Right cardiac atrium (tissue), 5 donors: ENCODE data around the gene SHROOM3. TPM values are rescaled to one million over a fixed set of nuclear protein-coding genes. Genes with fewer than 3 reads are reported as not detected.

Source experiments
- ATAC-seq, 2 donors: fragments of 200-7000 bp; cut with Tn5 transposase; one replicate each; pipeline versions ENCODE4 v1.8.0 to v1.9.1; 2020; ENCODE audit warnings: moderate library complexity in 2 of 2, mild to moderate bottlenecking in 1 of 2
- DNase-seq, 3 donors: peaks; one replicate each; pipeline ENCODE4 v3.0.0-alpha.2; 2020
- H3K27ac ChIP-seq: one replicate; pipeline ENCODE4 v1.5.1; 2013; ENCODE audit warnings: mild to moderate bottlenecking, low read length, control low read depth, moderate library complexity
- H3K27me3 ChIP-seq: one replicate; pipeline ENCODE4 v1.6.1; 2013; ENCODE audit not compliant: control insufficient read depth, insufficient read depth
- H3K4me1 ChIP-seq: one replicate; pipeline ENCODE4 v1.6.1; 2013; ENCODE audit warnings: low read length; ENCODE audit not compliant: control insufficient read depth, insufficient read depth
- H3K4me3 ChIP-seq: one replicate; pipeline ENCODE4 v1.5.1; 2013; ENCODE audit warnings: low read length, control low read depth
- H3K9me3 ChIP-seq: one replicate; pipeline ENCODE4 v1.6.1; 2013; ENCODE audit warnings: low read length; ENCODE audit not compliant: control insufficient read depth
- WGBS: extraction: QIAGEN DNeasy Blood & Tissue Kit; methylation state at CpG from one replicate; pipeline ENCODE4 v1.1.7; 2013; 5-methylcytosine and 5-hydroxymethylcytosine counted together
- intact Hi-C, 4 donors: fragments of 100-400 bp; cut with DNase I; formaldehyde crosslinking; loops; one replicate each; pipeline versions ENCODE4 v1.11.0 to v1.14.0; 2022 to 2023
- polyA plus RNA-seq: library from polyadenylated mRNA; stranded (reverse); fragments of 200-250 nt; gene quantifications from one replicate; pipeline ENCODE4 v1.2.3, GENCODE V29; 2013
- total RNA-seq, 4 donors: library from RNA; stranded (reverse); fragmentation: NEBNext Ultra II Directional; extraction: Animal tissue kit (Norgen Biotek cat#: 25700); gene quantifications; one replicate each; pipeline ENCODE4 v1.2.1, GENCODE V29; 2021
- donor health status: healthy with polysubstance abuse.
- donor health status: DM: no; HTN: yes; CAD: no.
- donor health status: DM: no; HTN: no; CAD: no.
- donor health status: DM: no; HTN: yes; CAD: no; lungs with severe emphysema.
- donor health status: DM: yes; HTN: yes; CAD: no.

The SHROOM3 gene
- total and polyA plus RNA-seq, 5 donors: 4.6 to 11.8 (median 10.9) TPM

GRCh38 chr4:76539979-76540378 lies 105.0 kb downstream of the SHROOM3 start:
- no peak for DNase-seq
- intact Hi-C loops: no loop called here
- WGBS: 76% methylated on average over 6 of the region's 6 CpGs
- peaks cover 6% of the 10 kb centered on the region for H3K4me1 ChIP-seq
- no peak overlapping the region for H3K4me3 ChIP-seq
- no peaks in the 10 kb centered on the region for H3K27me3 ChIP-seq
- H3K27ac ChIP-seq: no peak overlapping the region
- H3K9me3 ChIP-seq: no peaks in the 10 kb centered on the region
- no peak for ATAC-seq

- no peak for DNase-seq
- no peak for ATAC-seq
- intact Hi-C loops: no loop called here
- WGBS: 70% methylated on average over 2 of the region's 2 CpGs
- peaks cover 6% of the 10 kb centered on the region for H3K4me1 ChIP-seq
- H3K4me3 ChIP-seq: no peak overlapping the region
- H3K27ac ChIP-seq: no peak overlapping the region
- H3K27me3 ChIP-seq: no peaks in the 10 kb centered on the region
- H3K9me3 ChIP-seq: no peaks in the 10 kb centered on the region
Observed at GRCh38 chr4:76540486-76540885, 105.5 kb downstream of the SHROOM3 start.

DNA sequence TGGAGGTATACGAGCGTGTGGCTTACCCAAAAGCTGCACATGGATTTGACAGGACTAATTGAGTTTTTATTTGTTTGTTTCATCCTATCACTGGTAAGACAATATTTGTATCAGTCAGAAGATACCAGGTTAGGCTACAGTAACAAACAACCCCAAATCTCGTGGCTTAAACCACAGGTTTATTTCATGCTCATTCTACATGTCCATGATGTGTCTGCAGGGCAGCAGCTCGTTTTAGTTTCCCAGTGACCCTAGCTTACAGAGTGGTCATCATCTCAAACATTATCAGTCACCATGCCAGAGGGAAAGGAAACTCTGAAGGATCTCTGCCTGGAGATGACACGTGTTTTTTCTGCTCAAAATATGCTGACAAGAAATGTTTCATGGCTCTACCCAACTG lies 108.3 kb downstream of the SHROOM3 start:
- no peak for ATAC-seq

DNA sequence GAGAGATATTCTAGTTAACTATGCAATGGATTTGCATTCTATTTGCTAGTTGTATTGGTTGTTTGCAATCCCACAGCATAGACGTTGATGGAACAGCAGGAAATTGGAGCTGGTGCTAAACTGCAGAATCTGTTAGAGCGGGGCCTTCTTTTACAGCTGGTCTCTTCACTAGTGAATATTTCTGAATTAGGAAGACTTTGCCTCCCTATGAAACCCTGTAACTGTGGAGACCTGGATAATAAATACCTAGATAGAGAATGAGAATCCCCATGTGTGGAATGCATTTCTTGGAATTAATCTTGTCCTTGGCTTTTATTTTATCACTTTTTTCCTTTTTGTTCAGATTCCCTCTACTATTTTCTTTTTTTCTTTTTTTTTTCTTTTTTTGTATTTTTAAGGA lies 109.7 kb downstream of the SHROOM3 start:
- H3K4me3 ChIP-seq: no peak overlapping the region
- H3K27me3 ChIP-seq: no peaks in the 10 kb centered on the region
- no peaks in the 10 kb centered on the region for H3K9me3 ChIP-seq
- peaks cover 4% of the 10 kb centered on the region for H3K4me1 ChIP-seq
- ATAC-seq (no peak), DNase-seq (no peak)
- no peak overlapping the region for H3K27ac ChIP-seq
- WGBS: 89% methylated on average over 2 of the region's 2 CpGs
- intact Hi-C loops: no loop called here

More for the DNA sequence above, 108.3 kb downstream of the SHROOM3 start:
- no peaks in the 10 kb centered on the region for H3K27me3 ChIP-seq
- H3K27ac ChIP-seq: no peak overlapping the region
- DNase-seq: no peak
- intact Hi-C loops: no loop called here
- H3K4me1 ChIP-seq: peaks cover 6% of the 10 kb centered on the region
- H3K9me3 ChIP-seq: no peaks in the 10 kb centered on the region
- H3K4me3 ChIP-seq: no peak overlapping the region
- 86% methylated on average over 5 of the region's 5 CpGs for WGBS

GRCh38 chr4:76545226-76545884 lies 110.3 kb downstream of the SHROOM3 start:
- Histone ChIP-seq H3K4me1 (no peaks in the 10 kb centered on the region), H3K4me3 (no peak overlapping the region), H3K27ac (no peak overlapping the region), H3K27me3 (no peaks in the 10 kb centered on the region), H3K9me3 (no peaks in the 10 kb centered on the region)
- WGBS: 87% methylated on average over 6 of the region's 6 CpGs
- intact Hi-C loops: no loop called here
- DNase-seq (no peak), ATAC-seq (no peak)

DNA sequence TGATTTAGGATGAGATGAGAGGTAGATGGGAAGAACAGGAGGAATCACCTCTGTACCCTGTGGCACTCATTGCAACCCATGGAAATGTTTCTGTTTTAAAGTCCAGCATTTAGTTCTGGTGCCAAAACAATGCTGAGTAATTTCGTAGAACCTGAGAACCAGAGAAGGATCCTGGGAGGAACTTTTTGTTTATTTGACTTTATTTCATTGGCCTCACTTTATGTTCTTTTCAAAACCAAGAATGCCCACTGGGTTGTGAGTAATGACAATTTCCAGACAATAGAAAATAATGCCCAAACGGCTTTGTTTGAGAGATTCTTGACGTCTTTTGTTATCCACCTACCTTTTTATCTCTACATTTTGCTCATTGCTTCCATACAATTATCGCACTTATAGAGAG lies 111.3 kb downstream of the SHROOM3 start:
- Histone ChIP-seq H3K27ac (no peak overlapping the region), H3K27me3 (no peaks in the 10 kb centered on the region), H3K9me3 (no peaks in the 10 kb centered on the region), H3K4me1 (no peaks in the 10 kb centered on the region), H3K4me3 (no peak overlapping the region)
- intact Hi-C loops: no loop called here
- DNase-seq (no peak), ATAC-seq (no peak)
- WGBS: 79% methylated on average over 4 of the region's 4 CpGs

DNA sequence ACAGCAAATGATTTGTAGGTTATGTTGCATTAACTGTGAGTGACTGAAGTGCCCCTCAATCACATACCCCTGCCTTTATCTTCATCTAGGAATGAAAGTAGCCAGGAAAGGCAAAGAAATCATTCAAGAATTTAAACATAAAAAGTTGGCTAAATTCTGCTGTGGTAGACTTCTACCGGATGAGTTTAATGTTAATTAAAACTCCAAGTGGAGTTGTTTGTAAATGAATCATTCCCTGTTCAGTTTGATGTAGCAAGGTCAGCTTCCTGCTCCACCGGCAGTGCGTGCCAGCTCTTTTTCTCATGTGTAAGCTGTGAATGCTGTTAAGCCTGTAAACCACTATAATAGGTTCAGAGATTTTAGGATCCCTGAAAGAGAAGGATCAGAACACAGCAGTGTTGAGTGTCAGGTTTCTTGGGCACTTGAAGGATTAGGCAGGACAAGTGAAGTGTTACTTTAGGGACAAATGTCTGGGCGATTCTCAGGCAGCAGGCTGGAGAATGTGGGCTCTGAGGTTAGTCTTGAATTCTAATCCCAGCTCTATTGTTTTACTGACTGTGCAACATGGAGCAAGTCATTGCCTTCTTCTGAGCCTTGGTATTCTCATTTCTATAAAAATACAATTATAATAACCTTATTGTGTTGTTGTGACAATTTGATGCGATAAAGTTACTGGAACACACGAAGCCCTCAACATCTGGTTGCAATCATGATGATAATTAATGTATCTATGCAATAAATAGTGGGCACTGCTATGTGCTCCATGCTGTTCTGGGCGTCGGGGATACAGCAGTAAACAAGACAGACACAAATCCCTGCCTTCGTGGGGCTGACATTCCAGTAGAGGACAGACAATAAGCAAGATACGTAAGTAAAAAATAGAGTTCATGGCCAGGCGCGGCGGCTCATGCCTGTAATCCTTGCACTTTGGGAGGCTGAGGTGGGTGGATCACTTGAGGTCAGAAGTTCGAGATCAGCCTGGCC lies 112.0 kb downstream of the SHROOM3 start:
- Histone ChIP-seq H3K4me1 (no peaks in the 10 kb centered on the region), H3K27me3 (no peaks in the 10 kb centered on the region), H3K9me3 (no peaks in the 10 kb centered on the region), H3K27ac (no peak overlapping the region), H3K4me3 (no peak overlapping the region)
- DNase-seq (peak in 2 of 3 donors; percentile 31 to 71), ATAC-seq (peak; percentile 48 to 56)
- WGBS: 67% methylated on average over 14 of the region's 14 CpGs
- intact Hi-C loops: no loop called here

DNA sequence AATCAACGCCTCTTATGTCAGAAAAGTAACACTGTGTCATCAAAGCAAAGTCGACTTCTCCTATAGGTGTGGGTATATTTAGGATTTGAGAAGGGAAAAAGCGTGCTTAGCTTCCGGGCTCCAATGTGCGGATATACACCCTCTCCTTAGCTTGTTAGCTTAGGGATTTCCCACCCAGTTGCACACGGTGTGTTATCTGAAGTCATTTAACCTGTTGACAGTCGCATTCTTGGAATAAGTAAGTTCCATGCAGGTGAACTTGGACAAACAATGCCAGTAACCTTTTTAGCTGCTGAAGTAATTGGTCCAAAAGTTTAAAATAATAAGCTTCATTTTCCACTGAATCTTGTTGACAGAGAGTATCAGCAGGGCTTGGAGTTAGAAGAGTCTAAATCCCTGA lies 113.7 kb downstream of the SHROOM3 start:
- WGBS: 87% methylated on average over 7 of the region's 7 CpGs
- intact Hi-C loops: no loop called here
- DNase-seq (no peak), ATAC-seq (no peak)
- Histone ChIP-seq H3K9me3 (no peaks in the 10 kb centered on the region), H3K4me1 (no peaks in the 10 kb centered on the region), H3K27me3 (no peaks in the 10 kb centered on the region), H3K4me3 (no peak overlapping the region), H3K27ac (no peak overlapping the region)

DNA sequence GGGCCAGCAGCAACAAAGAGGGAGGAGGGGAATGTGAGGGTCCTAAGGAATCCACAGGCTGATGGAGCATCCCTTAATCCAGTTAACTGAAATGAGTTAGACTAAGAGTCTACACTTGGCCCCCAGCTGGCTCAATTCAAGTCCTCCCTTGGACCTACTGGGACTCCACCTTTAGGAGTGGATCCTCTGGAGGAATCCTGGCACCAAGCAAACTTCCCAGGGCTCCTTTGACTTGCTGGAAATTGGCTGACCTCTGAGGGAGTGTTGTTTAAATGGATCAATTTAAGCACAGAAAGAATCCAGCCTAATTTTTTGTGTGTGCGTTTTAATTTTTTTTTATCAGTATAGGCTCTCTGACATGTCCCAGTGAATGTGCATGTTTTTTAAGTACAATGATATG lies 114.7 kb downstream of the SHROOM3 start:
- no peaks in the 10 kb centered on the region for H3K4me1 ChIP-seq
- intact Hi-C loops: no loop called here
- 65% methylated on average over 1 of the region's 1 CpG for WGBS
- H3K9me3 ChIP-seq: no peaks in the 10 kb centered on the region
- H3K4me3 ChIP-seq: no peak overlapping the region
- no peak overlapping the region for H3K27ac ChIP-seq
- no peaks in the 10 kb centered on the region for H3K27me3 ChIP-seq
- ATAC-seq (no peak), DNase-seq (no peak)

DNA sequence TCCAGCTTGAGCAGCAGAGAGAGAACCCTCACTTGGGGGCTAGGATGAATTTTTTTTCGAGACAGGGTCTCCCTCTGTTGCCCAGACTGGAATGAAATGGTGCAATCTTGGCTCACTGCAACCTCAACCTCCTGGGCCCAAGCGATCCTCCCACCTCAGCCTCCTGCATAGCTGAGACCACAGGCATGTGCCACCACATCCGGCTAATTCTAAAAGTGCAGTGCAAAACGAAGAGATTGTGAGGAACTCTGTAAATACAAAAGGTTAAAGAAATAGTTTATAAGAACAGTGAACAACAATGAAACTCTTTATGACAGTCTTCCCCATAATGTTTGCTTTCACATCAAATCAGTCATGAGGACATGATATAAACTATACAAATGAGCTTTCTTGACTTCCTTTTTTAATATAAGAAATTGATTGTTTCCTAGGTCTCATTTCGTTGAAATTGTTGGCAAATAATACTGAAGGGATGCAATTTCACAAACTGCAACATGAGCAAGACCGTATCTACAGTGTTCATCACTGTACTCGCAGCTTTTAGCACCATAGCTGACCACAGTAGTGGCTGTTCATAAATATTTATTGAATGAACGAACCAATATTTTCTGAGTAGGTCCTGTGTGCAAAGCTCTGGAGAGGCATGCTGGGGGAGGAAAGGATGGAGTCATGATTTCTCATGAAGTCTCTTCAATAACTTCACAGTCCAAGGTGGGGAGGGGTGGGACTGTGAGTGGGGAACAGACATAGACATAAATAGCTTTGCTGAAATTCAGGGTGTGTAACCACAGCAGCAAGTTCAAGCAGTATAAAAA lies 116.1 kb downstream of the SHROOM3 start:
- no peak overlapping the region for H3K4me3 ChIP-seq
- H3K9me3 ChIP-seq: no peaks in the 10 kb centered on the region
- no peak for DNase-seq
- WGBS: 76% methylated on average over 8 of the region's 8 CpGs
- no peaks in the 10 kb centered on the region for H3K4me1 ChIP-seq
- intact Hi-C loops: no loop called here
- H3K27ac ChIP-seq: no peak overlapping the region
- ATAC-seq: no peak
- H3K27me3 ChIP-seq: no peaks in the 10 kb centered on the region

DNA sequence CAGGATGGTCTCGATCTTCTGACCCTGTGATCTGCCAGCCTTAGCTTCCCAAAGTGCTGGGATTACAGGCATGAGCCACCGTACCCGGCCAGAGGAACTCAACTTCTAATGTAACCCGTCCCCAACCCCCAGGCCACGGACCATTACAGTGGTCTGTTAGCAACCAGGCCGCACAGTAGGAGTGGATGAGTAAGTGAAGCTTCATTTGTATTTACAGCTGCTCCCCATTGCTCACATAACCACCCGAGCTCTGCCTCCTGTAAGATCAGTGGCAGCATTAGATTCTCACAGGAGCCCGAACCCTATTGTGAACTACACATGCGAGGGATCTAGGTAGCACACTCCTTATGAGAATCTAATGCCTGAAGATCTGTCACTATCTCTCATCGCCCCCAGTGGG lies 119.6 kb downstream of the SHROOM3 start:
- Histone ChIP-seq H3K9me3 (no peaks in the 10 kb centered on the region), H3K4me3 (no peak overlapping the region), H3K4me1 (no peaks in the 10 kb centered on the region), H3K27me3 (no peaks in the 10 kb centered on the region), H3K27ac (no peak overlapping the region)
- intact Hi-C loops: no loop called here
- 95% methylated on average over 10 of the region's 10 CpGs for WGBS
- no peak for ATAC-seq
- no peak for DNase-seq
